Activated T-cell treated with anti-CD3 and anti-CD28 coated beads for 24 hours (primary cell): ENCODE data around the gene CTBP2.

ENCODE experiments used
- DNase-seq: peaks from one replicate; pipeline ENCODE4 v3.0.0-alpha.2; 2020; ENCODE audit warnings: low read depth

CTBP2 gene

DNA sequence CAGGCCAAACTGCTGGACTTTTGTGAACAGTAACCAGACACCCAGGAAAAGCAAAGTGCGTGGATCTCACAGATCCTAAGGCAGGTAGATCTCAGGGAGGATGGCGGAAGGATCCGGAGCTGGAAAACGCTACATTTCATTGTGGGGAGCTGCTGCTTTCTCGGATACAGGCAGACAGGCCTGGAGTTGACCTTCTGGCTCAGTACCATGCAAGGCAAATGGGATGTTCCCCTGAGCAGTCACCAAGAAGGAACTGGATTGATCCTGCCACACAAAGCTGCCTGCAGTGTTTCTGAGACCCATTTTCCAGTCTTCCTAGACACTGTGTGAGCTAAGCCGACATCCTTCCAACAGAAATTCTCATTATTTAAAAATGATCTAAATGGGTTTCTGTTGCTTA, 152.9 kb downstream of the CTBP2 start:
- DNase-seq: no peak

DNA sequence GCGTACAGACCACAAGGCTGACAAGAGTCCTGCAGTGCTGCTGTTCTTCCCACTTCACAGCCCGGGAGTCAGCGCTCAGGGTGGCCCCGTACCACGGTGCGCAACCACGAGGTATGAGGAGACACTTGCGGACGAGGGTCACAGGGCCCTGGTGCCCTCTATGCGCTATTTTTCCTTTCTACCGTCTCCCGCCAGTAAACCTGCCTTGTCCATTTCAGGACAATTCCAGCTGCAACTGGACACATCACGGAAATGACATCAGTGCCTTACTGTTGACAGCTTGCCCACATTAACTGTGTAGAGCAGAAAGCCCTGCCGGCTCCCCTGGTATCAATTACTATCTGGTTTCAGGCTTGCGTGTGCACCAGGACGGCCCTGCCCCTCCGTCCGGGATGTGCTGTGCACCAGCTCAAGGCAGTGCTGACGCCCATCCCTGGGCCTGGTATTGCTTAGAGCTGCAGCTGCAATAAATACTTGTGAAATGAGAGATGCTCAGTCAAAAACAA, 153.4 kb downstream of the CTBP2 start:
- DNase-seq: no peak

- DNase-seq: no peak
These were observed 154.1 kb downstream of the CTBP2 start for GRCh38 chr10:125006188-125006680.

DNA sequence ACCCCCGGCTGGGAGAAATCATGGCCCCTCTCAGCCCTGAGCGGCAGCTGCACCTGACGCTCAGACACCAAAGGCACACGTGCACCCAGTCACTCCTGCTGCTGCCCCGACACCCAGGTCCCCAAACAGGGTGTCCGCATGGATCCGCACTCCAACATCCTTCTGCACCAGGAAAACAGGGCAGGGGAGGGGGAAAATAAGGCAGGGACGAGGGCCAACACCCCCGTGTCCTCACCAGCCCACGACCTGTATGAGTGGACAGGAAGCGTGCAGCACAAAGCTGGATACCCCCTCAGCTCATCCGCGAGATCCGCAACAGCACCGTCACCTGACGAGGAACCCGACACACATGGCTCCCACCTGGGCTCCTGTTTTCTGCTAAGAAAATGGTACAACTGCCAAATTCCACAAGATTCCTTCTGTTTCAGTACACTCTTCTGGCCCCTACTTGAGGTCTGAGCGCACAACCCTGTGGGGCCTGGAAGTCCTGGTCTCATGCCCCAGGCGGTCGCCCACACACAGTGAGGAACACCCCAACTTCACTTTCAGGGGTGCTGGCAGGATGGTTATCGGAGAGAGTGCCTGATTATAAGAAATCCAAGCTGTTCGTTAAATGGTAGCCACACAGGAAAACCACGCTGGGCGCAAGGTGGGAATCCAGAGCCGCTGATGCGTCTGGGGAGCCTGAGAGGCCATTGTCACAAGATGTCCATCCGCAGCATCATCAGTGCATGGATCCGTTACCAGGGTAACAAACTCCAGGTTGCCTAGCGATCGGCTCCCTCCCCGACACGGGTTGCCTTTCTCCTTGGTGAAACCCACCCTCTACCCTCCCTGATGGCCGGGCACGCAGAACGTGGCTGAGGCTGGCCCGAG, 154.8 kb downstream of the CTBP2 start:
- no peak for DNase-seq

GRCh38 chr10:125004571-125005311, 155.6 kb downstream of the CTBP2 start:
- DNase-seq: no peak

- no peak for DNase-seq
These were observed 156.4 kb downstream of the CTBP2 start for GRCh38 chr10:125003901-125004467.

GRCh38 chr10:125003146-125003900, 157.0 kb downstream of the CTBP2 start:
- no peak for DNase-seq

DNA sequence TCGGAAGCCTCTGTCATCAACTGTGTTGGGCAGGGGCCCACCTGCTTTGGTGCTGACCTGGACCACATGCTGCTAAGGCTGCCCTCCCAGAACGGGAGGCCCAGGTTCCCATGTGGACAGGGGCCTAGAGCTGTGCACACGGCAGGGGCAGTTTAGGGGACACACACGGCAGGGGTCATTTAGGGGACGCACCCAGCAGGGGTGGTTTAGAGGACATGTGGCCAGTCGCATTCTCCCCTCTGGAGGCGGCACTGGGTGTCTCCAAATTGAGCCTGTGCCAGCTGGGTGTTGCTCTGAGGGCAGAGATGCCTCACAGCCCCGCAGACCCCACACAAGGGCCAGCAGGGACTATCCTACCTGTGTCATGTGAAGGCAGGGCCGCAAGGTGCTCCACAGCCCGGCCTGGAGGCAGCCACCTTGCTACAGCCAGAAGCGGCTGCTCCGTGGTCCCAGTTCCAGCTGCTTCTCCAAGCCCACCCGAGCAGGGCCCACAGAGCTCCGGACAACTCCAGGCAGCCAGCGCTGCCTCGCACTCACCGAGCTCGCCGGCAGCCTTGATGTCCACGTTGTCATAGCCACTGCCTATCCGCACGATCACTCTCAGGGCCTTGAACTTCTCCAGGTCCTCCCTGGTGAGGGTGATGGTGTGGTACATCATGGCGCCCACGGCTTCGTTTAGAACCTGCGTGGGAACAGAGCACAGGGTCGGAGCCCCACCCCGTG, 157.8 kb downstream of the CTBP2 start:
- DNase-seq: no peak

- no peak for DNase-seq
These were observed 158.3 kb downstream of the CTBP2 start for GRCh38 chr10:125002047-125002422.

DNA sequence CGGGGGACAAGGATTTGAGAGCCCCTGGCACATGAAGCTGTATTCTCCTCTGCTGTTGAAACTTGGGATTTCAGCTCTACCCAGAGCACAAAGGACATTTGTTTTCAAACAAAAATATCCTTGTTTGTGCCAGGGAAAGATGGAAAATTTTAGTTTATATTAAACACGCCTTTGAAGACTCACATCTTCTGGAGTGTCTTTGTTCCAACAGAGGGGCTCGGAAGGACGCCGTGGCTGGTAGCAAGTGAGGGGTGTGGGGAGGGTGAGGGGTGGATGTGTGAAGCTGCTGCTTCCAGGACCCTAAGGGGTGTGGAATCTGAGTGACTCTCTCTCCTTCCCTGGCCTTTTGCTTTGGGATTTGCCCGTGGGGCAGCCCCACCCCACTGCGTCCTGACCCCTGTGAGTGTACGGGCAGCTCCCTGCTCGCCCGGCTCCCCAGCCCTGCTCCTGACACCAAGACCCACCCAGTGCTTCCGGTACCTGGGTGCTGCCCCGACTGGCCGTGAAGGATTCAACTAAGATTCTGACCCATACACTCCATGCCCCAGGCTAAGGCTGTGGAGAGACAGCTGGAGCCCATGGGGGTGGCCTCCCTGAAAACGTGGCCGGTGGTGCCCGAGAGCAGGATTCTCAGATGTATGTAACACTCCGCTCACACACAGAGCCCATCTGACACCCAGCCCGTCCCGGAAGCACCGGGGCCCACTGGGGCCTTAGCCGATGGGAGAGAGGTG, 158.9 kb downstream of the CTBP2 start:
- no peak for DNase-seq

DNA sequence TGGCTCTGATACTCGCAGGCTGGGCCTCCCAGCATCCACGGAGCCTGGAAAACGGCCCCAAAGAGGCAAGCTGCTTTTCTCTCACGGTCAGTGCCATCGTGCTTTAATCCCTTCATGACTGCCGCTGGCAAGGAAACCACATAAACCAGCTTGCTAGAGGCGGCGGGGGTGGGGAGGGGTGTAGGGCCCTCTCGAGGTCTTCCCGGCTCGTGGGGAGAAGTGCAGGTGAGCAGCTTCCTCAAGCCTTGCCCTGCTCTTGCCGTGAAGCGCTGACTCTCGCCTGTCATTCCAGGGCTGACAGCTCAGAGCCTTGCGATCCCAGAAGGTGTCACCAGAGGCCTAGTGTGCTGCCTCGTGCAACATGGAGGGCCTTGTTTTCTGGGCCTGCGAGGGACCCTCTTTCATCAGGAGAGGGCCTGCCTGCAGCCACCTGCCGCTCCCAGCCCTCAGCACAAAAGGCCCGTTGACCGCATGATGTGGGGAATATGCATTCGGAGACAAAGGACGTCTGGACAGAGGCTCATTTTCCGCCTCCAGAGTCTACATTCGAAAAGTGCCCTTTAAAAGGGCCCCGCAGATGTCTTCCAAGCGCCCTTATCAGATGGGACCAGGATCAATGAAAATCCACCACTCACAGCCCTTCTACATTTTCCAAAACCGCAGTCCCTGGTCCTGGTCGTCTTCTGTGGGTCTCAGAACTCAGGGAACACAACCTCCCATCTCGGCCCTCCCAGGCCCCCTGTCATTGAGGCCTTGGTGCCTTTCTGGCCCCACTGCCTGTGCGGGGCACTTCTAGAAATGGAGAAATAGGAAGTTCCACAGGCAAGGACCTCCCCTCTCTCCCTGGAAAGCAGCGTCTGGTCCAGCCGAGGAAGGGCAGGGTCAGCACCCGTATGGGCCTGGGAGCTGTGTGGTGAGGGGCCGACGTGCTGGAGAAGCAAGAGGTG, 159.7 kb downstream of the CTBP2 start:
- no peak for DNase-seq

DNA sequence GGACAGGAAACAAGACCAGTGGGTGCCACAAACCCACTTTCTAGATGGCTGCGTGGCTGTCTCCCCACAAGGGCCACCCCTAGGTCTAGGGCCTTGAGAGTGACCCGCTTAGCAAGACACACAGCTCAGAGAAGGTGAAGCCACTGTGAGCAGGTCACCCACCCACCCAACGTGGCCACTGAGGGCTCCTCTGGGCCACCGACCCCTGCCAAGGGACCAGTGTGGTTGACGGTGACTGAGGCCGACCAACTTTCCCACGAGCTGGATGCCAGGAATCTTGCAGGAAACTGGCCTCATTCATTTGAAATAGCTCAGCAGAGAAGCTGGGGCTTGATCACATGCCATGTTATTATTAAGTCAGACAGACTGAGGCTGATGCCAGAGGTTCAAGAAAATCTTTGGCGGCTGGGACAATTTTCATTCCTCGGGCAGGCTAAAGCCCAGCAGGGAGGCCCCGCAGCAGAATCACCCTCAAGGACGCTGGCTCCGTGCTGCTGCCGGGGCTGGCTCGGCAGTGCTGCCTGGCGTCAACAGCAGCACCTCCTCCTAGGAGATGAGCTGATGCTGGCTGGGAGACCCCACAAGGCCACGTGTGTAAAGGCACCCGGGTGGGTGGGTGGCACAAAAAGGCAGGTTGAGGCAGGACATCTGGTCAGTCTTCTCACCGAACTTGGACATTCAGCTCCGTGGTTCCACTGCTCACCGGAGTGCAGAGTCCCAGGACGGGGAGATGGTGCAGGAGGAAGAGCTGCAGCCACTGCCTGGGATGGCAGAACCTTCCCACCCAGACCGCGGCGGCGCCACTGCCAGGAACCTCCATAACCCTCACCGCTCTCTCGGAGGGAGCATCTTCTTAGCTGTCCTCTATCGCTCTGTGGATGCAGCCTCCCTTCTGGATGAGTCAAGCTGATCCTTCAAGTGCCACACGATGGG, 160.7 kb downstream of the CTBP2 start:
- no peak for DNase-seq

DNA sequence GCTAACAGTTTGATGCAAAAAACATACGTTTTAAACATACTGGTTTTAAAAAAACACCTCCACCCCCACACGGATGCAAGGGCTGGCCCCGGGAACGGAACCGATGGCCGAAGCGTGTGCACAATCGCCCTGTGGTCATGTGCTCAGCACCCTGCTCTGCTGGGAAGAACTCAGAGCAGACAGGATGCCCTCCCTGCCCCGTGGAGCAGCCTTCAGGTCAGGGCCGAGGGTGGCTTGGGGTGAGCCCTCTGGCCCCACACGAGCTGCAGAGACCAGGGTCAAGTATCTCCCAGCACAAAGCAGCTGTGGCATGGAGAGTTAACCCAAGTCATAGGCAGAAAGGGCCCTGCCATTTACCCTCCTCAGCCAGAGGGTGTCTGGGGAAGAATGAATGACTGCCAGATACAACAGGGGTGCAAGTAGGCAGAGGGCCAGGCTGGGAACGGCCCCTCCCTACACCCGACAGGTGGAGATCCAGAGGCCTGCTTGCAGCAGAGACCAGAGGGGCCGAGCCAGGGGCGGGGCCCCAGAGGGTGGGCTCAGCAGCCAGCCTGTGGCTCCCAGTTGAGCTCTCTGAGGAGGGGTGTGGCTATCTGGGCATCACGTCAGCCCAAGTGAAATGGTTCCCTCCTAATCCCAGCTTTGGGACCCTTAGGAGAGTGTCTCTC, 161.6 kb downstream of the CTBP2 start:
- DNase-seq: no peak

DNA sequence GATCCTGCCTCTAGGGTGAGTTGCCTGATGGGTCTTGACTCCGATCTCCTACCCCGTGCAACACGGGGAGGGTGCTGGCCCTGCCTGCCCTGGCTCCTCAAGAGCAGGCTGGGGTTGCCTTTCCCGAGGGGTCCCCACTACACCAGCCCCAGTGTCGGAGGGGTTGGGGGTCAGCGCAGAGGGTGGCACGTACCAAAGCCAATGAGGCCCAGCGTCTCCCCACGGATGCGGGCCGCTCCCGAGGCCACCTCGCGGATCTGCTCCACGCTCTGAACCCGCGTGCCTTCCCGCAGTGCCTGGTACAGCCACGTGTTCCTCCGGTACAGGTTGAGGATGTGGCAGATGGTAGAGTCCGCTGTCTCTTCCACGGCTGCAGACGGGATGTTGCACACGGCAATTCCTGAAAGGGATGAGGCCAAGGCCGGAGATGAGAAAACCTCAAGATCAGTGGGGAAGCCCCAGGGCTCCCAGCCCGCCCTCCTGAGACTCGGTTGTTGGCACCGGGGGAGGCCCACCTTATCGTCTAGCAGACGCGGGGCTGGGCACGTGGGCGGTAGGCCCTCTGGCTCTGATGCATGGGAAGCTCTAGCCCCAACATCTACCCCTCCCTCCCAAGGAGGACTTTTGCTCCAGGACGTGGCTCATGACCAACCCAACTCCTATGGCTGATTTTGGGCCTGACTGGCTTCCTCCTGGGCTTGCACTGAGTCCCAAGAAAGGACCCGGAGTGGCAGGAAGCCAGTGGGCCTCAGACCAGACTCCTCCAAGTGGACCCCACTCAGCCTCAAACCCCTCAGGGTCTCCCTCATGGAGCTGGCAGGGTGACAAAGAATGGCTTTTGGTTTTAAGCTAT, 162.4 kb downstream of the CTBP2 start:
- no peak for DNase-seq

DNA sequence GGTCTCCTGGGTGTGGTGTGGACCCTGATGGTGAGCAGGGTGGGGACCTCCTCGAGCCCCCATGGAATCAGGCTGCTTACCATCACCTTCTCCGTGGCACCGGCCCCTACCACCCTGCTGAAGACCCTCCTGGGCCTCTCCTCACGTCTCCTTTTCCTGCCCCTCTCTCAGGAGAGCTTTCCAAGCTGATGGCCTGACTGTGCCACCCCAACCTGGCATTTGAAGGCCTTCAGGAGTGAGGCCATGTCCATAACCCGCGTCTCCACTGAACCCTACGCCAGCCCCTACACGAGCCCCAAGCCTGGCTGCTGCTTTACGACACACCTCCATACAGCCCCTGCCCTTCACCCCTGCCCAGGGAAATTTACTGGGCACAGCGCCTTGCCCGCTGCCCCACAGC, 163.1 kb downstream of the CTBP2 start:
- no peak for DNase-seq

- no peak for DNase-seq
These were observed 163.5 kb downstream of the CTBP2 start for GRCh38 chr10:124996854-124997215.
